Osteocyte (in vitro differentiated cells): ENCODE results near the gene SMPD2. TPM values are rescaled to one million over a fixed set of nuclear protein-coding genes. Genes with fewer than 3 reads are reported as not detected.

Experiments
- DNase-seq: peaks from one replicate; pipeline ENCODE4 v3.0.0; 2021; ENCODE audit warnings: mixed read lengths; ENCODE audit not compliant: unreplicated experiment; ENCODE audit errors: extremely low spot score
- H3K27ac Mint-ChIP-seq: one replicate; pipeline ENCODE4 v1.8.0; 2021; ENCODE audit warnings: mild to moderate bottlenecking, mixed read lengths; ENCODE audit not compliant: unreplicated experiment
- H3K27me3 Mint-ChIP-seq: one replicate; pipeline ENCODE4 v1.8.0; 2021; ENCODE audit warnings: mixed read lengths; ENCODE audit not compliant: unreplicated experiment
- H3K36me3 Mint-ChIP-seq: one replicate; pipeline ENCODE4 v1.8.0; 2021; ENCODE audit warnings: mixed read lengths; ENCODE audit not compliant: unreplicated experiment
- H3K4me1 Mint-ChIP-seq: one replicate; pipeline ENCODE4 v1.8.0; 2021; ENCODE audit warnings: mixed read lengths; ENCODE audit not compliant: unreplicated experiment
- H3K4me3 Mint-ChIP-seq: one replicate; pipeline ENCODE4 v1.8.0; 2021; ENCODE audit warnings: mild to moderate bottlenecking, moderate library complexity, mixed read lengths; ENCODE audit not compliant: unreplicated experiment
- H3K9me3 Mint-ChIP-seq: one replicate; pipeline ENCODE4 v1.8.0; 2021; ENCODE audit warnings: mixed read lengths; ENCODE audit not compliant: unreplicated experiment
- CTCF ChIP-seq: fragments of 200-600 bp; sonication (generic); IDR thresholded peaks from 2 replicates; pipeline ENCODE4 v1.5.0; 2021; ENCODE audit warnings: antibody characterized with exemption, mild to moderate bottlenecking, moderate library complexity
- total RNA-seq: library from RNA; stranded (reverse); gene quantifications from 2 replicates; pipeline ENCODE4 v1.2.1, GENCODE V29; 2021

SMPD2 gene
- total RNA-seq, 1 donor from 2014 or later = 10.1 TPM

- no peak for TF ChIP-seq CTCF
- H3K4me1 Mint-ChIP-seq = peaks cover 6% of the 10 kb centered on the region
Observed at GRCh38 chr6:109449064-109449794, 8.7 kb downstream of the SMPD2 start.

GRCh38 chr6:109449795-109450673, 9.5 kb downstream of the SMPD2 start:
- TF ChIP-seq CTCF = no peak
- Mint-ChIP-seq H3K27me3 (no peaks in the 10 kb centered on the region), H3K36me3 (peaks cover 13% of the 10 kb centered on the region), H3K4me1 (peaks cover 11% of the 10 kb centered on the region), H3K4me3 (no peak overlapping the region), H3K27ac (no peak overlapping the region), H3K9me3 (no peaks in the 10 kb centered on the region)
- DNase-seq = no peak

More at GRCh38 chr6:109449064-109449794, 8.7 kb downstream of the SMPD2 start:
- Mint-ChIP-seq H3K4me3 (no peak overlapping the region), H3K27me3 (no peaks in the 10 kb centered on the region), H3K36me3 (peaks cover 13% of the 10 kb centered on the region), H3K27ac (no peak overlapping the region), H3K9me3 (no peaks in the 10 kb centered on the region)
- no peak for DNase-seq

GRCh38 chr6:109450801-109451200, 10.3 kb downstream of the SMPD2 start:
- no peaks in the 10 kb centered on the region for H3K9me3 Mint-ChIP-seq
- H3K4me1 Mint-ChIP-seq = peaks cover 11% of the 10 kb centered on the region
- no peaks in the 10 kb centered on the region for H3K27me3 Mint-ChIP-seq
- no peak overlapping the region for H3K27ac Mint-ChIP-seq
- TF ChIP-seq CTCF = no peak
- H3K36me3 Mint-ChIP-seq = peaks cover 7% of the 10 kb centered on the region
- DNase-seq = peak; percentile 19
- H3K4me3 Mint-ChIP-seq = no peak overlapping the region

- Mint-ChIP-seq H3K4me1 (peaks cover 14% of the 10 kb centered on the region), H3K9me3 (no peaks in the 10 kb centered on the region), H3K36me3 (peaks cover 4% of the 10 kb centered on the region), H3K4me3 (no peak overlapping the region), H3K27ac (no peak overlapping the region), H3K27me3 (no peaks in the 10 kb centered on the region)
- peak; percentile 51 for DNase-seq
- no peak for TF ChIP-seq CTCF
Observed at GRCh38 chr6:109451376-109451775, 10.9 kb downstream of the SMPD2 start.

GRCh38 chr6:109452181-109452580, 11.7 kb downstream of the SMPD2 start:
- H3K4me1 Mint-ChIP-seq = peaks cover 20% of the 10 kb centered on the region
- no peak overlapping the region for H3K4me3 Mint-ChIP-seq
- no peak for DNase-seq
- no peaks in the 10 kb centered on the region for H3K27me3 Mint-ChIP-seq
- no peaks in the 10 kb centered on the region for H3K9me3 Mint-ChIP-seq
- H3K27ac Mint-ChIP-seq = no peak overlapping the region
- no peaks in the 10 kb centered on the region for H3K36me3 Mint-ChIP-seq
- TF ChIP-seq CTCF = no peak
